HG03354 (cell line): ENCODE data around the gene CNN3.

Experiments
- ATAC-seq: cut with Tn5 transposase; IDR thresholded peaks from one replicate; pipeline ENCODE4 v1.9.1; 2021; ENCODE audit warnings: mild to moderate bottlenecking; ENCODE audit not compliant: unreplicated experiment, poor library complexity, severe bottlenecking

CNN3 gene

DNA sequence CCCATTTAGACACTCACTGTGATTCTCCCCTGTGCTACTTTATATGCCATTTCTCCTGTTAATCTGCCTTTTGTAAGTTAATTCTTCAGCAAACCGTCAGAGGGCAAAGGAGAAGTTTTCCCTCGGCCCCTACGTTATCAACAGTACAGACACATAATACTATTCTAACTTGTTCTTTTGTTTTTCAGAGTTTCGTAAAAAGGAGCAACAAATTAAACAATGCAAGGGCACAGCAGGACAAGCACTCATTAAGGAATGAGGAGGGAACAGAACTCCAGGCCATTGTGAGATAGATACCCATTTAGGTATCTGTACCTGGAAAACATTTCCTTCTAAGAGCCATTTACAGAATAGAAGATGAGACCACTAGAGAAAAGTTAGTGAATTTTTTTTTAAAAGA, 32.3 kb downstream of the CNN3 start:
- no peak for ATAC-seq

DNA sequence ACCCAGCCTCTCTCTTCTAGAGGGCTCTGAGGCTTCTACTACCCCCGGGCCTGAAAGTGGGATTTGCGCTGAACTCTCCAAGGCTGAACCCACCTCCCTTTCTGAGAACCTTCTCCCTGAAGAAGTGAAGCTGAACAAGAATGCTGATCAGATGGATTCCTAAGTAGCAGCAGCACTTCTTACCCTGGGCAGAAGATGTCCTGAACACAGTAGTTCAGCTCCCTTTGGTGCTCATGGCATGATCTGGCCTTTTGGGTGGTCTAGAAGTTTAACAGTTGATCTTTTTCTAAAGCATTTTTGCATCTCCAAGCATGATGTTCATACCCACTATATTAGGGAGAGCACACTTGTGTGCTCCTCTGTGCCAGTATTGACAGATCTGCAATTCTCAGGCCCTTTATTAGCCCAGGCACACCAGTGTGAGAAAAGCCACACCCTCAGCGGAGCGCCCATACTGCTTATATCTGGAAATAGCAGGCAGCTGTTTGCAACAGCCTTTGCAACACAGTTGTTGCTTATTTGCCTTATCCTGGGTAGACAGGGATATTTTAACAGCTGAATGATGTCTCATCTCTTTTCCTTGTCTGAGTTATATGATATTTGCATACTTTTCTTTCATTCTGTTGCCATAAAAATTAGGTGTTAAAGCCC, 34.2 kb downstream of the CNN3 start:
- no peak for ATAC-seq

DNA sequence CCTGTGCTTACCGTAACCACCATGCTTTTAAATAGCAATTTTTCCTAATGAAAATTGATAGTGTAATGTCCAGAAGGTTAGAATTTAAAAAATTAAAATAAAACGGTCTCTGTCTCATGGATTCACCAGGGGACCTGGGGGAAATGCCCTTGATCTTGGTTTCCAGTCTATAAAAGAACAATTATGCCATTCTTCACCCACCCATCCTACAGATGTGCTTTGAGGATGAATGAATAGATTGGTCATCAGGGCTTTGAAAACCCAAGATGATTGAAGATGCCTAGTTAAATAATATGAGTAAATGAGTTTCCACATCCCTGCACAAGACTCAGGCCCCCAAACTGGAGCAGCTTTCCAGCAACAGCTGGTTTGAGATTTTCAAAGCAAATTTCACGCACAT, 38.7 kb downstream of the CNN3 start:
- ATAC-seq: no peak

DNA sequence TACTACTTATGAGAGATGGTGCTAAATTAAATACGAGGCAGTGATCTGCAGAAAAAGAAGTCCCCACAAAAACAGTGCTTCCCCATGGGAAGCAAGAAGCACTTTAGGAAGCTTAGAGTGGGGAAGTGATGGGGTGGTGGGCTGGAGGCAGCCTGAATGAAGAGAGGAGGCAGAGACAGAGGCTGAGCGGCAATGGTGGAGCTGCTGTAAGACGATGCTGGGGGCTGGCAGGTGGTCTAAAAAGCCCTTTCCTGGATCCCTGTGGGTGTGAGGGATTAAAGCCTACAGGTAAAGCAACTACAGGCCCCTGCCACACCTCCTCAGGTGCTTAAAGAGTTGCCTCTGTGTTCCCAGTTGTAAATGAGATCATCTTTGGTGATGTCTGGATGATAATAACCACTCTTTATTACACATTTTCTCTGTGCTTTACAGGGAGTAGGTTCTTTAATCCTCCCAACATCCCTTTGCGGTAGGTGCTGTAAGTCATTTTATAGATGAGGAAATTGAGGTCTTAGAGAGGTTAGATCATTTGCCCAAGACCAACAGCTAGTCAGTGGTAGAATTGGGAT, 39.2 kb downstream of the CNN3 start:
- ATAC-seq: no peak

- no peak for ATAC-seq
Measured at GRCh38 chr1:94887106-94887505, 39.8 kb downstream of the CNN3 start.

- ATAC-seq: no peak
Measured at GRCh38 chr1:94886361-94886760, 40.5 kb downstream of the CNN3 start.

DNA sequence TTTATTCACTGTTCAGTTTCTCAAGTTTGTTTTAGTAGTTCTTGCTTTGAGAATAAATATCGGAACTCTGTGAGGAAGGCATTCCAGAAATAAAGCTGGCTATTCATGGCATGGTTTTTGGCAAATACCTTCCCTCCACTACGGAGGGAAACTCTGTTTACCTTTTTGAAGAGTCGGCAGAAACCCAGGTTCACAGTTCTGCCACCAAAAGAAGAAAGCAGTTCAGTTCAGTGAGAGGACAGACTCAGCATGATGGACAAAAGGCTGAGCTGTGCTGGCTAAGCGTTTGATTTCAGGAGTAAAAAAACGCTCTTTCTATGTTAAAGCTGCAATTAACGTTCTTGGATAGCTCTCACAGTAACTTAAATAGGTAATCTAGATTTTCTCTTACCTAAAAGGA, 42.4 kb downstream of the CNN3 start:
- no peak for ATAC-seq

GRCh38 chr1:94884106-94884505, 42.8 kb downstream of the CNN3 start:
- ATAC-seq: no peak

- ATAC-seq: peak; percentile 68
Measured at GRCh38 chr1:94883691-94884090, 43.2 kb downstream of the CNN3 start.

DNA sequence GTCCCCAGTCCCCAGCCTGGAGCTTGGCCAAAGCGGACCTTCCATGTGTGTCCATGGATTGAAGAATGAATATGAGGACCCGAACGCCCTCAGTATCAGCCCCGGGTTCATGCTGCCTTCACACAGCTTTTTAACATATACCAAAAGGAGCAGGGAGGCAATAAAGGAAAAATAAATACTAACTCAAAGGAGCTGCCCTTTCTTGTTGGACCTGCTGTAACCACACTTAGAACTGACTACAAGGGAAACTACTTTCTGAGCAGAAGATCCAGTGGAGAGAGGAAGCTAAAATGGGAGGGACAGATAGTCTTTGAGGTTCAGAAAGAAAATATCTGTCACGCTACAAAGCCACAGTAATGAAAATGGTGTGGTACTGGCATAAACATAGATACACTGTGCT, 48.6 kb downstream of the CNN3 start:
- ATAC-seq: no peak

DNA sequence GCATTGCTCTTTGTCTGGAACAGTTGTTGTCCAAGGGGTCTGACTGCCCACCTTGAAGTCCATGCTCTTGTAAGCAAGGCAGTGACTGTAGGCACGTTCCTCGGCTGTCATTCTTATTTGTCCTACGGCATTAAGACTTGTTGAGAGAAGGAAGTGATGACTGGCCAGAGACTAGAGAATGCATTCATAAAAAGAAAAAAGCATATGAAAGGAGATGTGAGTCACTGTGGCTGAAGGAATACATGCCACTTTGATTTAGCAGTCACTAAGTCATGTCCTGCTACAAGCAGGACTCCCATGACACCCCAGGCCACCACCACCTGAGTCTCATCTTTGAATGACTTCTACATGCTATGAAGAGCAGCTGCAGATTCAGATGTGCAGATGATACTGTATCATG, 50.5 kb downstream of the CNN3 start:
- ATAC-seq: no peak

DNA sequence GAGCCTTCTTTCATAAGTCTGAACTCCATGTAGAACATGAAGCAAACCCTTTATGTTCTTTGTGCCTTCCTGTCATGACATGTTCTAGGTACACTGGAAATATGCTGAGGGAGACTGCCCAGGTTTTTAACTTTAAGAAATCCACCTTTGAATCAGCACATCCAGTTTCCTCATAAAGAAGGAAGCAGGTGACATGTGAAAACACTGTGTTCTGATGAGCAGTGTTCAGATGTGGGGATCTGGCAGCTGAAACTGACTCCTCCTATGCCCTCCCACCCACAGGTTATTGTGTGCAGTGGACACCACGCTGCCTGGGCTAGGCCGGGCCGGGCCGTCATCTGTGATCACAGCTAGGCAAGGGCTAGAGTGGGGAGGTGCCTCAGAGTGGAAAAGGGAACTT, 51.1 kb downstream of the CNN3 start:
- no peak for ATAC-seq

DNA sequence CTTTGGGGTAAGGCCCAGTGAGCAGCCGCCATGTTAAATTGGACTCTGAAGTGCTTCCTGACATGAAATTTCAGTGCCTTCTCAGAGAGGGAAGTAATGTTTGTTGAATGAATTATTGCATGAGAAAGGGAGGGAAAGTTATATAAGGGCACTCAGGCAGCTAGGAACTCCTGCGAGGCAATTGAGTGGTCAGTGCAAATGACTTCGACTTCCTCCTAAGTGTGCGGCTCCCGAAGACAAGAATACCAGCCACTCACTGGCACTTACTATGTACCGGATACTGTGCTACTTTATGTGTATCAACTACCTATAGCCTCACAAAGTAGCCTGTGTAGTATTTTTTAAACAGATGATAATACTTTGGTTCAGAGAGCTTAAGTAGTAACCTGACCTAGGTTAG, 52.5 kb downstream of the CNN3 start:
- ATAC-seq: no peak

- no peak for ATAC-seq
Measured at GRCh38 chr1:94873520-94874351, 53.2 kb downstream of the CNN3 start.

- ATAC-seq: no peak
Measured at GRCh38 chr1:94872771-94873495, 54.0 kb downstream of the CNN3 start.

GRCh38 chr1:94871031-94871430, 55.9 kb downstream of the CNN3 start:
- ATAC-seq: no peak

DNA sequence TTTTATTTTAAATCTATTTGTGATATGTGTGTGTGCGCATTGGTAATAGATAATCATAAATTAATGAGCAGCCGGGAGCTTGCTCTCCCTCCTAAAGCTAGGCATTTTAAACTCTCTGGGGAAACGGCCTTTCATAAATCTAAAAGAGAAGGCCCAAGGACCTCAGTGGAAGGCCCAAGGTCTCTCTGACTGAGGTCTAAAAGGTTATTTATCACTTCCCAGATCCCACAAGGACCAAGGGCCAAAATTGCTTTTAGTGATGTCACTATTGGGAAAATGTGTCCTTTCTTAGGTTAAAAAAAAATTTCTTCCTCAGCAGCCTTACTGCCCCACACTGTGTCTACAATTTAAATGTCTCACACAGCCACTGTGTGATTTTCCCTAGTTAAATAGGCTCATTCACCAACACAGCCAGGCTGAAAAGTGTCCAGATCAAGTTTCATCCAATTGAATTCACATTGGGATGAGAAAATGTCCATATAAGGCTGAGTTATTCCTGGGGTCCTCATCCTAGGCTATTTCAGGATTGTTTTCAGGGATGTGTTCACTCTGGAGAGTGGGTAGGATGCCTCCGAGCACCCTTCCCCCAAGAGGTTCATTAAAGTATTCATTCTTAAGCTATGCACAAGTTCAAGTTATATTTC, 60.6 kb downstream of the CNN3 start:
- no peak for ATAC-seq

- ATAC-seq: no peak
Measured at GRCh38 chr1:94865360-94865759, 61.5 kb downstream of the CNN3 start.

- no peak for ATAC-seq
Measured at GRCh38 chr1:94864821-94865220, 62.1 kb downstream of the CNN3 start.

DNA sequence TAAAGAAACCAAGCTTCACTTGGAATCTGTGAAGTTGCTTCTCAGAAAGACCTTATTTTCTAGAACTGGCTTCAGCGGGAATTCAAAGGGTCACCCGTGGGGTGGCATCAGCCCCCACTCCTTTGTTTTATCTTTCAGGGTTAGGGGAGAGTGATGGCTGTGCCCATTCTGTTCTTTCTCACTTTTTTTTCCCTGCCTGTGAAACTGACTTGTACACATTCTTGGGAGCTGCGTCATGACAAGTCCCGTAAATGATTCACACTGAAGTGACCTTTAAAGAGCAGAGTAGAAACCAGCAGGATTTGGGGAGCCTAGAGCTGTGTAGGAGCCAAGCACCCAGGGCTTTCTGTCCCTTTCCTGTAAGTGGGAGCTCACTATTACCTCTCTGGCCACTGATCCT, 63.0 kb downstream of the CNN3 start:
- no peak for ATAC-seq
